ENCODE data around the gene NFIA. TPM values are rescaled to one million over a fixed set of nuclear protein-coding genes. Genes with fewer than 3 reads are reported as not detected.

NFIA gene
- total RNA-seq, 4 donors from 2014 or later, result 27.9 to 79.9 (median 36.7) TPM

- no peak for TF ChIP-seq POLR2A (IDR thresholded peaks at IDR 0.05)
- TF ChIP-seq, protein P1, sequence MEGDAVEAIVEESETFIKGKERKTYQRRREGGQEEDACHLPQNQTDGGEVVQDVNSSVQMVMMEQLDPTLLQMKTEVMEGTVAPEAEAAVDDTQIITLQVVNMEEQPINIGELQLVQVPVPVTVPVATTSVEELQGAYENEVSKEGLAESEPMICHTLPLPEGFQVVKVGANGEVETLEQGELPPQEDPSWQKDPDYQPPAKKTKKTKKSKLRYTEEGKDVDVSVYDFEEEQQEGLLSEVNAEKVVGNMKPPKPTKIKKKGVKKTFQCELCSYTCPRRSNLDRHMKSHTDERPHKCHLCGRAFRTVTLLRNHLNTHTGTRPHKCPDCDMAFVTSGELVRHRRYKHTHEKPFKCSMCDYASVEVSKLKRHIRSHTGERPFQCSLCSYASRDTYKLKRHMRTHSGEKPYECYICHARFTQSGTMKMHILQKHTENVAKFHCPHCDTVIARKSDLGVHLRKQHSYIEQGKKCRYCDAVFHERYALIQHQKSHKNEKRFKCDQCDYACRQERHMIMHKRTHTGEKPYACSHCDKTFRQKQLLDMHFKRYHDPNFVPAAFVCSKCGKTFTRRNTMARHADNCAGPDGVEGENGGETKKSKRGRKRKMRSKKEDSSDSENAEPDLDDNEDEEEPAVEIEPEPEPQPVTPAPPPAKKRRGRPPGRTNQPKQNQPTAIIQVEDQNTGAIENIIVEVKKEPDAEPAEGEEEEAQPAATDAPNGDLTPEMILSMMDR (IDR thresholded peaks at IDR 0.05), result no peak
- no peaks in the 10 kb centered on the region for H3K9me3 ChIP-seq
- DNase-seq, result no peak
- H3K27me3 ChIP-seq, result no peaks in the 10 kb centered on the region
- peak overlapping the region in 3 of 4 donors; percentile 49 to 73 (median 64) for H3K27ac ChIP-seq
- intact Hi-C loops (cut with DNase I), result no loop called here
- WGBS, 2 donors, result 49 to 63% methylated on average over 3 of the region's 3 CpGs
- H3K4me3 ChIP-seq, result no peak overlapping the region
- H3K4me1 ChIP-seq, result peaks cover 13 to 97% (median 34%) of the 10 kb centered on the region in 3 donors
- peaks cover 0 to 11% (median 0%) of the 10 kb centered on the region in 3 donors for H3K36me3 ChIP-seq
Measured at GRCh38 chr1:61091455-61091854, 9.1 kb downstream of the NFIA start.

DNA sequence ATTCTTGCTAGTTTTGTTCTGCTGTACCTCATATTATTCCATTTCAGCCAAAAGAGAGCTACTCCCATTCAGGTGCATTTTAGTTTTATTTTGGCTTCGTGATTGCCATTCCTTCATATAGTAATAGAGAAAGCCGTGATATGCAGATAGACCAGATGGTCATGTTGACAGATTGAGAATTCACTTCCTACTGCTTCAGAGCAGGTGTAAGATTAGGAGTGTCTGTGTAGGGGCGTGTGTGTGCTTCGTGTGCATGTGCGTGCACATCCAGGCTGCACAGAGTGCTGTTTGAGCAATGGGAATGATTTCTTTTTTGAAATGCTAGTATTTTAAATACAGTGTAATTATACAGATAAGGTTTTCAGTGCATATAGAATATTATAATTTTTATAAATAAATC lies 10.3 kb downstream of the NFIA start:
- no peaks in the 10 kb centered on the region for H3K9me3 ChIP-seq

DNA sequence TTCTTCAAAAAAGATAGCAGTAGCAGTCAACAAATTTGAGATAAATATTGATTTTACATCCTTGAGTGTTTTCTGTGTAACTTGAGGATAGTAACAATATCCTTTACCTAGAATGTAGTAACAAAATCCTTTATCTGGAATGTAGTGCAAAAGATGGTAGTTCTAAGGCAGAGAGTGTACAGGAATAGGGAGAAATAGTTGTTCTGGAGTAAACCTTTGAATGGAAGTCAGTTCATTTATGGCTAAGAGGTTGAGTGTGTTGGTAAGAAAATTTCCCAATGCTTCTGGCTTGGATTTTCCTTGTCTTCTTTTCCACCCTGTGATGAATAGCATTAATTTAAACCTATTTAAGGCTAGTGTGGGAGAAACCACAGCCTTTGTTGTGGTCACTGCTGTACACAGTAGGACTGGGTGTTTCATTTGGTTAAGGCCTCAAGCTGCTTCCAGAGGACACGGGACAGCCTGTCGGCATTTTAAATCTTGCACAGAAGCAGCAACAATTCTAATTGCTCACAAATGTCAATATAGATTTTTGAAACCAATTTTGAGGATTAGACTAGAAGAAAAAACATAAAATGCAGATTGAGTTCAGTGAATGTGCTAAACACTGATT lies 11.3 kb downstream of the NFIA start:
- Histone ChIP-seq H3K4me3 (peak overlapping the region in 1 of 4 donors; percentile 13), H3K36me3 (peaks cover 0 to 5% (median 0%) of the 10 kb centered on the region in 3 donors), H3K27ac (peak overlapping the region in 3 of 4 donors; percentile 18 to 73 (median 64)), H3K4me1 (peaks cover 13 to 96% (median 34%) of the 10 kb centered on the region in 3 donors), H3K27me3 (no peaks in the 10 kb centered on the region), H3K9me3 (no peaks in the 10 kb centered on the region)
- DNase-seq, result no peak
- intact Hi-C loops (cut with DNase I), result no loop called here
- TF ChIP-seq, protein P1 (IDR thresholded peaks at IDR 0.05), result no peak
- no peak for TF ChIP-seq POLR2A (IDR thresholded peaks at IDR 0.05)
- 25 to 55% methylated on average over 2 of the region's 2 CpGs for WGBS, 2 donors

More for the DNA sequence above, 10.3 kb downstream of the NFIA start:
- intact Hi-C loops (cut with DNase I), result no loop called here
- Histone ChIP-seq H3K27ac (peak overlapping the region; percentile 12 to 73 (median 47)), H3K4me1 (peaks cover 13 to 94% (median 34%) of the 10 kb centered on the region in 3 donors), H3K36me3 (peaks cover 0 to 11% (median 0%) of the 10 kb centered on the region in 3 donors), H3K4me3 (peak overlapping the region in 1 of 4 donors; percentile 16), H3K27me3 (no peaks in the 10 kb centered on the region)
- 43 to 46% methylated on average over 5 of the region's 5 CpGs for WGBS, 2 donors
- no peak for TF ChIP-seq POLR2A (IDR thresholded peaks at IDR 0.05)
- TF ChIP-seq, protein P1 (IDR thresholded peaks at IDR 0.05), result no peak
- no peak for DNase-seq

DNA sequence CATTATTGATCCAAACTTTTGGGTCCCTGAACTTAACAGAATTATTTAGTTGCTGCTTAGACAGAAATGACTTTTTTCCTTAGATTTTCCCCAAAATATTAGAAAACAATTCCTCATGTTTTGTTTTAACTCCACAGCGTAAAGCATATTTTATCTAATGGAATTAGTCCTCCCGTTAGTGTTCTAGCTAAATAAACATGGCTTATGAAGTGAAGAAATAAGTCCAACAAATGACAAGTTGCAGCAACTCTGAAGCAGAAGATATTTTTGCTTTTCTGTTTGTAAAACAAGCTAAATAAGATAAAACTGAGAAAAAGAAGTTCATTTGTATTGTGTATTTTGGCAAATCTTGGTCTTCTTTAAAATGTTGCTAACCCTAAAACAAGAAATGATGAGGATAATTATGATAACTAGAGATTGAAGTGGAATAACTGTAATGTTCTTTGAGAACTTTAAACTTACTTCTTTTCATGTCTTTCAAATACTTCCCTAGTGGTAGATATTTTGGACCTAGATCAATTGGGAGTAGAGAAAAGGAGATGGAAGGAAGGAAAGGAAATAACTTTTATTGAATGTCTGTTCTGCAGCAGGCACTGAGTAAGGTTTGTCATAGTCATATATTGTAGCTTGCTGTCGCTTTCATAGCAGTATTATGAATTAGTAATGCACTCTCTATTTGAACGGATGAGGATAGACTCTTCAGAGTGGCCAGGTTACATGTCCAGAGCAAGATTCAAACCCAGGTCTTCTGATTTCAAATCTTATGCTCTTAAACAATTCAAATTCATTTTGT lies 12.5 kb downstream of the NFIA start:
- DNase-seq, result no peak
- Histone ChIP-seq H3K9me3 (no peaks in the 10 kb centered on the region), H3K4me3 (peak overlapping the region in 1 of 4 donors; percentile 14), H3K27me3 (no peaks in the 10 kb centered on the region), H3K36me3 (no peaks in the 10 kb centered on the region), H3K27ac (peak overlapping the region; percentile 18 to 73 (median 48)), H3K4me1 (peaks cover 13 to 85% (median 34%) of the 10 kb centered on the region in 3 donors)
- TF ChIP-seq POLR2A (IDR thresholded peaks at IDR 0.05), result no peak
- TF ChIP-seq, protein P1 (IDR thresholded peaks at IDR 0.05), result no peak
- WGBS, 2 donors, result 32 to 35% methylated on average over 4 of the region's 4 CpGs
- intact Hi-C loops (cut with DNase I), result no loop called here

- Histone ChIP-seq H3K27me3 (no peaks in the 10 kb centered on the region), H3K27ac (peak overlapping the region in 3 of 4 donors; percentile 33 to 73 (median 64)), H3K36me3 (no peaks in the 10 kb centered on the region), H3K4me1 (peaks cover 13 to 85% (median 34%) of the 10 kb centered on the region in 3 donors), H3K4me3 (peak overlapping the region in 1 of 4 donors; percentile 14), H3K9me3 (no peaks in the 10 kb centered on the region)
- intact Hi-C loops (cut with DNase I), result no loop called here
- WGBS, 2 donors, result 54 to 61% methylated on average over 2 of the region's 2 CpGs
- no peak for DNase-seq
- TF ChIP-seq POLR2A (IDR thresholded peaks at IDR 0.05), result no peak
- TF ChIP-seq, protein P1 (IDR thresholded peaks at IDR 0.05), result no peak
Measured at GRCh38 chr1:61095470-61095812, 13.1 kb downstream of the NFIA start.

All from esophagus squamous epithelium (tissue), 5 donors.